GM10266 (cell line): ENCODE results near the gene MAGI1.

ENCODE experiments used
- DNase-seq: peaks from one replicate; pipeline ENCODE4 v3.0.0; 2012; ENCODE audit errors: extremely low spot score
- CTCF ChIP-seq: IDR thresholded peaks from 2 replicates; pipeline ENCODE4 v1.5.1; 2012; ENCODE audit warnings: mild to moderate bottlenecking, low read depth; ENCODE audit not compliant: control insufficient read depth, insufficient read depth; ENCODE audit errors: missing control alignments

Gene MAGI1

GRCh38 chr3:65436580-65436979 lies 602.1 kb downstream of the MAGI1 start:
- DNase-seq, result no peak
- peak; percentile 32 for TF ChIP-seq CTCF

- DNase-seq, result no peak
These were observed 605.2 kb downstream of the MAGI1 start for GRCh38 chr3:65433480-65433879.

GRCh38 chr3:65432388-65433003 lies 606.2 kb downstream of the MAGI1 start:
- TF ChIP-seq CTCF, result no peak
- no peak for DNase-seq

More at GRCh38 chr3:65433480-65433879, 605.2 kb downstream of the MAGI1 start:
- no peak for TF ChIP-seq CTCF

- no peak for TF ChIP-seq CTCF
- no peak for DNase-seq
These were observed 612.8 kb downstream of the MAGI1 start for GRCh38 chr3:65425880-65426279.

- no peak for DNase-seq
- TF ChIP-seq CTCF, result no peak
These were observed 616.6 kb downstream of the MAGI1 start for GRCh38 chr3:65422154-65422553.

- TF ChIP-seq CTCF, result no peak
These were observed 619.5 kb downstream of the MAGI1 start for GRCh38 chr3:65419233-65419632.

GRCh38 chr3:65413891-65414290 lies 624.8 kb downstream of the MAGI1 start:
- TF ChIP-seq CTCF, result no peak
- no peak for DNase-seq

More at GRCh38 chr3:65419233-65419632, 619.5 kb downstream of the MAGI1 start:
- DNase-seq, result no peak
